Measurements from ENCODE around the gene POU2F1. TPM values are rescaled to one million over a fixed set of nuclear protein-coding genes. Genes with fewer than 3 reads are reported as not detected.

The POU2F1 gene
- total RNA-seq, 1 experiment from 2014 or later = 6.0 TPM

- no peak for DNase-seq (ENCODE audit: low spot score)
These were observed 51.8 kb downstream of the POU2F1 start for GRCh38 chr1:167272369-167272957.

- DNase-seq (ENCODE audit: low spot score) = peak; percentile 12
These were observed 52.5 kb downstream of the POU2F1 start for GRCh38 chr1:167273027-167273800.

GRCh38 chr1:167274061-167274460 is 53.4 kb downstream of the POU2F1 start:
- no peak for DNase-seq (ENCODE audit: low spot score)

GRCh38 chr1:167276969-167277368 is 56.3 kb downstream of the POU2F1 start:
- no peak for DNase-seq (ENCODE audit: low spot score)

DNA sequence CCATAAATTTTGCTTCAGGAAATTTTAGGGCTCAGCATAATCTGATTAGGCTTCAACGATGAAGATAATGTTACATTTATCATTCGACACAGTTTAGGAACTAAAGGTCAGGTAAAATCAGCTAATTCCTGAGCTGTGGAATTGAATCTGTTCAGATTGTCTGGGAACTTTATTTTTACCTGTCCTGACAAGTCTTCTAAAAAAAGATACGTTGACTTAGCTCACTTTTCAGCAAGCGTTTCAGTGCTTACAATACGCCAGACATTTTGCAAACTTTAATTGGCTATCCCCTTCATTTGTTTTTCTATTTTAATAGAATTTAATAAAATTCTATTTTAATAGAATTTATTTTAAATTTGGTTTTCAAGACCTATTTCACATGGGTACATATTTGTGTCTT is 57.8 kb downstream of the POU2F1 start:
- DNase-seq (ENCODE audit: low spot score) = no peak

GRCh38 chr1:167280912-167281311 is 60.2 kb downstream of the POU2F1 start:
- DNase-seq (ENCODE audit: low spot score) = no peak

DNA sequence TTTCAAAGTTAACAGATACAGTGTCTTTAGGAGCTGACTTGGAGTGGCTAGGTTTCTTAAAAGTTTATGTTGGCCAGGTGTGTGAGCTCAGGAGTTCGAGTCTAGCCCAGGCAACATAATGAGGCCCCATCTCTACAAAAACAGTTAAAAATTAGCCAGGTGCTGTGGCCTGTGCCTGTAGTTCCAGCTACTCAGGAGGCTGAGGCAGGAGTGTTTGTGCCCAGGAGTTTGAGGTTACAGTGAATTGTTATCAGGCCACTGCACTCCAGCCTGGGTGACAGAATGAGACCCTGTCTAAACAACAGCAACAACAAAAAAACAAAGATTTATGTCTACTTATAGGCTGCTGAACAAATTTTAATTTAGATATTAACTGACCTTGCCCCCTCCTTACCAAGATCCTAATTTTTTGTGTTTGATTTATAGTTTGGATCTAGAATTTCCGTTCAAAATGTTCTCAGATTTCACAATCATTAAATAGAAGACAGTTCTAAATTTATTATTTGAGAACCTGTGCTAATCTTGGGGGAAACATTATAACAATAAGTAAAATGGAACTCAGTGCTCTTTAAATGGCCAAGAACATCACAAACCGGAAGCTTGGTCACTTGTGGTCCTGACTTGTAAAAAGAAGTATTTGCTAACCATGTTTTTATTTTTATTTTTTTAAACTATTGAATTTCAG is 67.8 kb downstream of the POU2F1 start:
- DNase-seq (ENCODE audit: low spot score) = no peak

GRCh38 chr1:167289075-167289442 is 68.4 kb downstream of the POU2F1 start:
- no peak for DNase-seq (ENCODE audit: low spot score)

DNA sequence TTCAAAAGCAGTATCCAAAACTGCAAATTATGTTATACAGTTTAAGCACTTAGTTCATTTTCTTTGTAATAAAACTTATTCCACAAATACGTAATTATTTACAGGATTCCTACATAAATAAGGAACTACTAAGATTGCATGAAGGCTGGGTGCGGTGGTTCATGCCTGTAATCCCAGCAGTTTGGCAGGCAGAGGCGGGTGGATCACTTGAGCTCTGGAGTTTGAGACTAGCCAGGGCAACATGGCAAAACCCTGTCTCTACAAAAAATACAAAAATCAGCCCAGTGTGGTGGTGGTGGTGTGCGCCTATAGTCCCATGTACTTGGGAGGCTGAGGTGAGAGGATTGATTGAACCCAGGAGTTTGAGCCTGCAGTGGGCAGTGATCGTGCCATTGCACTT is 69.3 kb downstream of the POU2F1 start:
- DNase-seq (ENCODE audit: low spot score) = no peak

DNA sequence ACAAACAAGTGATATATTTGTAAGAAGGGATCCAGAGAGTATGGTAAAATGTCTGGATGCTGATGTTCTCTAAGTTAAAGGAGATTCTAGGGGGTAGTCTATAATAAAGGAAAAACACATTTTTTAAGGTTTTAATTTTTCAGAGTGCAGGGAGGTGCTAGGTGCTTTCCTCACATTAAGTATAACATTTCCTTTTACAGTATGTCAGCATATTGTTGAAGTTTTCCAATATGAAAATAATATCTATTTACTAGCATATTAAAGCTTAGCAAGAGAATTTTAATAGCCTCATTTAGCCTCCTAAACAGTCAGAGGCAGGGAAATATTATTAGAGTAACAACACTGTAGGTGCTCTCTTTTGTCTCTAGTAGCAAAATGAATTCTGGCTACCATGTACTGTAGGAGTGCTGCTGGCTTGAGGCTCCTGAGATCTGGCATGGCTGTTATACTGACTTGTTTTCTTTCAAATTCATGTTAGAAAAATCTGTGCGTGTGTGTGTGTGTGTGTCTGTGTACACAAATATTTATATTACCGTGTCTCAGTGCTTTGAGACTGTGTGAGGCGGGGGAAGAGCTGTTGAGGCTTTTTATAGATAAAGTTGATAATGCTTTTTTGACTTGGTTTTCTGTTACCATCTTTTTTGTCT is 71.0 kb downstream of the POU2F1 start:
- no peak for DNase-seq (ENCODE audit: low spot score)

DNA sequence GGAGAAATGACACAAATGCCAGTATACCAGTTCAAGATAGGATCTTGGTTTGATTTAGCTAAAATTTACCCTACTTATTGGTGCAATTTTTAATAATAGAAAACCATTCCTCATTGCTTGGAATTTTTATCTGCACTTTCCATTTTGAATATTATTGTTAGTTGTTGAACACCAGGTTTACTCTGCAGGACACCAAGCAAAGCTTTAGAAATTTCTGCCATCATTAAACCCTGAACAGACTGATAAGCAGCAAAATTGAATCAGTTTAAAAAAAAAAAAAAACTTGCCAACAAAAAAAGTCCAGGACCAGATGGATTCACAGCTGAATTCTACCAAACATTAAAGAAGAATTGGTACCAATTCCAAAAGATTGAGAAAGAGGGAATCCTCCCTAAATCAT is 71.5 kb downstream of the POU2F1 start:
- no peak for DNase-seq (ENCODE audit: low spot score)

GRCh38 chr1:167293057-167293456 is 72.4 kb downstream of the POU2F1 start:
- no peak for DNase-seq (ENCODE audit: low spot score)

- no peak for DNase-seq (ENCODE audit: low spot score)
These were observed 73.8 kb downstream of the POU2F1 start for GRCh38 chr1:167294528-167294927.

GRCh38 chr1:167297222-167298214 is 76.8 kb downstream of the POU2F1 start:
- no peak for DNase-seq (ENCODE audit: low spot score)

GRCh38 chr1:167298325-167298724 is 77.6 kb downstream of the POU2F1 start:
- no peak for DNase-seq (ENCODE audit: low spot score)

- DNase-seq (ENCODE audit: low spot score) = no peak
These were observed 80.7 kb downstream of the POU2F1 start for GRCh38 chr1:167301355-167301754.

- no peak for DNase-seq (ENCODE audit: low spot score)
These were observed 83.5 kb downstream of the POU2F1 start for GRCh38 chr1:167304165-167304564.

- no peak for DNase-seq (ENCODE audit: low spot score)
These were observed 84.5 kb downstream of the POU2F1 start for GRCh38 chr1:167305059-167305705.

DNA sequence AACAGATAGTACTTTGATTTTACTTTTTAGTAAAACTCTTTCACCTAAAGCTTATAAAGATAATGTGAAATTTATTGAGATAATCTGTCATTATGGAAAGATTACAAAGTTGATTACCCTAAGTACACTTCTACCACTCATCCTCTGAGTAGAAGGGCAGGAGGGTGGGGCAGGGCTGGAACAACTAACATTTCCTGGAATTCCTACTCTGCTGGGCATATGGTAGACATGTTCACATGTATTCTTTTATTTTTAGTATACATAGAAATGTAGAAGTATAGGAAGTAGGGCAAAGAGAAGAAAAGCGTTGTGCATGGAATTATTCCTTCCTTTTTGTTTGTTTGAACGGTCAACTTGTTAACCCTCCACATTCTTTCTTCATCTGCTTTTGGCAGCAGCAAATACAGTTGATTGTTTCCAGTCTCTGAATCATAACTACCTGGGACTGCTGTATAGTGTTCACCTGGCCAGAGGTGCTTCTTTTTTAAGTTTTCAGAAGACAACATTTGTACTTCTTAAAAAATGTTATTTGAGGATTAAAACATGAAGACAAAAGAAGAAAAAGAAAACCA is 85.1 kb downstream of the POU2F1 start:
- DNase-seq (ENCODE audit: low spot score) = no peak

DNA sequence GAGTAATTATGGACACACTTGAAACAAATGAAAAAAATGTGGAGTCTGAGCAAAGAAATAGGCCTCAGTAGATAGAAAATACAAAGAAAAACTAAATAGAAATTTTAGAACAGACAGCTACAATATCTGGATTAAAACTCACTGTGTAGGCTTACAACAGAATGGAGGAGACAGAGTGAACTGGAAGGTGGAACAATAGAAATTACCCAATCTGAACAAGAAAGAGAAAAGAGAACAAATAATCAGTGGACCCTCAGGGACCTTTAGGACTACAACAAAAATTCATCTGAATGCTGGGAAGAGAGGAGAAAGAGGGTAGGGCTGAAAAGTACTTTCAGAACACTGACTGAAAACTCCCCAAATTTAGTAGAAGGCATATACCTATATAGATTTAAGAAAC is 90.0 kb downstream of the POU2F1 start:
- no peak for DNase-seq (ENCODE audit: low spot score)
